Ishikawa (cell line): ENCODE results near the gene CYB5R4.

Experiments
- CEBPB ChIP-seq: IDR thresholded peaks from 2 replicates; pipeline ENCODE4 v1.6.1; 2012
- CREB1 ChIP-seq: IDR thresholded peaks from 2 replicates; pipeline ENCODE4 v1.6.1; 2012; ENCODE audit warnings: low read depth
- EGR1 ChIP-seq: IDR thresholded peaks from 2 replicates; pipeline ENCODE4 v1.6.1; 2012
- EP300 ChIP-seq: IDR thresholded peaks from 2 replicates; pipeline ENCODE4 v1.6.1; 2012; ENCODE audit warnings: borderline replicate concordance
- FOXM1 ChIP-seq: IDR thresholded peaks from 2 replicates; pipeline ENCODE4 v1.6.1; 2012; ENCODE audit warnings: low read depth, borderline replicate concordance
- MAX ChIP-seq: IDR thresholded peaks from 2 replicates; pipeline ENCODE4 v1.6.1; 2012
- NFIC ChIP-seq: IDR thresholded peaks from 2 replicates; pipeline ENCODE4 v1.6.1; 2012
- RAD21 ChIP-seq: IDR thresholded peaks from 2 replicates; pipeline ENCODE4 v1.6.1; 2012; ENCODE audit warnings: low read depth
- REST ChIP-seq: IDR thresholded peaks from 2 replicates; pipeline ENCODE4 v1.6.1; 2012; ENCODE audit warnings: low read depth, mild to moderate bottlenecking
- TAF1 ChIP-seq: IDR thresholded peaks from 2 replicates; pipeline ENCODE4 v1.6.1; 2012; ENCODE audit warnings: low read depth, mild to moderate bottlenecking
- TCF12 ChIP-seq: IDR thresholded peaks from 2 replicates; pipeline ENCODE4 v1.6.1; 2012; ENCODE audit warnings: low read depth
- TEAD4 ChIP-seq: IDR thresholded peaks from 2 replicates; pipeline ENCODE4 v1.6.1; 2012
- USF1 ChIP-seq: IDR thresholded peaks from 2 replicates; pipeline ENCODE4 v1.6.1; 2012
- YY1 ChIP-seq: IDR thresholded peaks from 2 replicates; pipeline ENCODE4 v1.6.1; 2012; ENCODE audit warnings: low read depth
- ZBTB7A ChIP-seq: IDR thresholded peaks from 2 replicates; pipeline ENCODE4 v1.6.1; 2012; ENCODE audit warnings: low read depth

Gene CYB5R4

GRCh38 chr6:83976037-83976755 lies 116.7 kb downstream of the CYB5R4 start:
- TF ChIP-seq RAD21: no peak
- no peak for TF ChIP-seq CREB1
- TF ChIP-seq TCF12: no peak
- TF ChIP-seq NFIC: no peak
- TF ChIP-seq MAX: no peak
- no peak for TF ChIP-seq YY1
- no peak for TF ChIP-seq CEBPB
- TF ChIP-seq TAF1: no peak
- no peak for TF ChIP-seq EP300
- TF ChIP-seq ZBTB7A: no peak
- TF ChIP-seq TEAD4: no peak
- no peak for TF ChIP-seq USF1
- TF ChIP-seq REST: no peak
- no peak for TF ChIP-seq FOXM1
- no peak for TF ChIP-seq EGR1

- TF ChIP-seq CREB1 (no peak), EGR1 (no peak), MAX (no peak), NFIC (no peak), USF1 (no peak), TAF1 (no peak), RAD21 (no peak), TCF12 (no peak), FOXM1 (no peak), CEBPB (no peak), ZBTB7A (no peak), EP300 (no peak), YY1 (no peak), REST (no peak), TEAD4 (no peak)
Observed at GRCh38 chr6:83976871-83977270, 117.4 kb downstream of the CYB5R4 start.

GRCh38 chr6:83978324-83978734 lies 118.8 kb downstream of the CYB5R4 start:
- TF ChIP-seq ZBTB7A: no peak
- no peak for TF ChIP-seq NFIC
- TF ChIP-seq MAX: no peak
- TF ChIP-seq CEBPB: no peak
- TF ChIP-seq USF1: no peak
- TF ChIP-seq EP300: no peak
- TF ChIP-seq TEAD4: no peak
- TF ChIP-seq REST: no peak
- TF ChIP-seq EGR1: no peak

GRCh38 chr6:83978997-83979396 lies 119.5 kb downstream of the CYB5R4 start:
- TF ChIP-seq REST (no peak), NFIC (no peak), FOXM1 (no peak), YY1 (no peak), EGR1 (no peak), EP300 (no peak), TCF12 (no peak), TEAD4 (no peak), CEBPB (no peak), RAD21 (no peak), CREB1 (no peak), MAX (no peak)
